CD4-positive, alpha-beta T cell treated with Interleukin-4 for 4 hours (primary cell): Measurements from ENCODE around the gene ZNF99.
"Not testable (repeated sequence)": the region's sequence is repeated elsewhere in the genome, so short reads cannot be mapped to it uniquely, and the experiment has no call there.

ENCODE experiments used
- DNase-seq: peaks from one replicate; pipeline ENCODE4 v3.0.0-alpha.2; 2020

Gene ZNF99

GRCh38 chr19:22783651-22784410 lies at the start of gene ZNF99:
ZNF99 (minus strand) TSS chr19:22784151; CDS start chr19:22784016, 135 bp downstream.
- DNase-seq, result peak; percentile 1

- no peak for DNase-seq
Measured at GRCh38 chr19:22832031-22832762, 48.2 kb upstream of the ZNF99 start, which contains the start of gene ZNF723. ZNF723 (plus strand) TSS chr19:22832291; CDS start chr19:22832380, 89 bp downstream.

- DNase-seq, result no peak
Measured at GRCh38 chr19:22831211-22831610, 47.3 kb upstream of the ZNF99 start.

- DNase-seq, result no peak
Measured at GRCh38 chr19:22814124-22814523, 30.2 kb upstream of the ZNF99 start.

- no peak for DNase-seq
Measured at GRCh38 chr19:22807061-22807835, 23.3 kb upstream of the ZNF99 start.

- DNase-seq, result no peak
Measured at GRCh38 chr19:22806418-22806817, 22.5 kb upstream of the ZNF99 start.

- DNase-seq, result no peak
Measured at GRCh38 chr19:22797040-22797439, 13.1 kb upstream of the ZNF99 start.

- not testable (repeated sequence) for DNase-seq
Measured at GRCh38 chr19:22792863-22793262, 8.9 kb upstream of the ZNF99 start.

- no peak for DNase-seq
Measured at GRCh38 chr19:22735911-22736645, 47.9 kb downstream of the ZNF99 start.

GRCh38 chr19:22733691-22734090 lies 50.3 kb downstream of the ZNF99 start:
- no peak for DNase-seq

GRCh38 chr19:22728214-22728613 lies 55.7 kb downstream of the ZNF99 start:
- DNase-seq, result not testable (repeated sequence)

GRCh38 chr19:22721533-22721932 lies 62.4 kb downstream of the ZNF99 start:
- DNase-seq, result not testable (repeated sequence)

- DNase-seq, result no peak
Measured at GRCh38 chr19:22708983-22709382, 75.0 kb downstream of the ZNF99 start.

GRCh38 chr19:22703096-22703495 lies 80.9 kb downstream of the ZNF99 start:
- not testable (repeated sequence) for DNase-seq

- DNase-seq, result not testable (repeated sequence)
Measured at GRCh38 chr19:22702661-22703060, 81.3 kb downstream of the ZNF99 start.
